PC-3 (cell line): ENCODE measurements around the gene GGACT. TPM values are rescaled to one million over a fixed set of nuclear protein-coding genes. Genes with fewer than 3 reads are reported as not detected.

Source experiments
- ATAC-seq: fragments of 200-7000 bp; cut with Tn5 transposase; 2 replicates; pipeline ENCODE4 v1.9.1; 2020; ENCODE audit warnings: mild to moderate bottlenecking, moderate library complexity
- BruUV-seq: library from RNA; stranded (reverse); fragments of 400-500 nt; replicated peaks from 2 replicates; lab custom pipeline; 2021; lab: Mats Ljungman, UMichigan
- CTCF ChIA-PET: fragments of 300-600 bp; sonication (Branson Sonifier 250); formaldehyde crosslinking; loops from one replicate; lab custom pipeline; 2022; ENCODE audit warnings: antibody characterized with exemption; lab: Charles Lee
- POLR2A ChIA-PET: fragments of 300-600 bp; sonication (Branson Sonifier 250); formaldehyde crosslinking; loops from one replicate; lab custom pipeline; 2022; ENCODE audit warnings: antibody characterized with exemption; ENCODE audit not compliant: unreplicated experiment; lab: Charles Lee
- DNase-seq: peaks from one replicate; pipeline ENCODE4 v3.0.0-alpha.2; 2015
- H2AFZ ChIP-seq: fragments of 300-600 bp; sonication (generic); 2 replicates; pipeline ENCODE4 v1.6.0; 2016; ENCODE audit warnings: antibody characterized with exemption, low read length
- H3F3A ChIP-seq: fragments of 300-600 bp; sonication (generic); one replicate; pipeline ENCODE4 v1.6.0; 2017; ENCODE audit warnings: antibody characterized with exemption, low read length, control low read depth, mild to moderate bottlenecking; ENCODE audit not compliant: unreplicated experiment
- H3K27ac ChIP-seq: fragments of 300-600 bp; sonication (generic); 2 replicates; pipeline ENCODE4 v1.5.1; 2016; ENCODE audit warnings: mild to moderate bottlenecking, low read length
- H3K27me3 ChIP-seq: fragments of 300-600 bp; sonication (generic); 2 replicates; pipeline ENCODE4 v1.6.1; 2016; ENCODE audit warnings: low read length, mixed read lengths
- H3K36me3 ChIP-seq: fragments of 300-600 bp; sonication (generic); 2 replicates; pipeline ENCODE4 v1.6.1; 2016; ENCODE audit warnings: low read depth, mixed run types, low read length, mixed read lengths
- H3K4me1 ChIP-seq: fragments of 300-600 bp; sonication (generic); 2 replicates; pipeline ENCODE4 v1.5.1; 2016; ENCODE audit warnings: low read length; ENCODE audit not compliant: insufficient read depth
- H3K4me2 ChIP-seq: fragments of 300-600 bp; sonication (generic); 2 replicates; pipeline ENCODE4 v1.6.0; 2016; ENCODE audit warnings: low read length
- H3K4me3 ChIP-seq: fragments of 300-600 bp; sonication (generic); 2 replicates; pipeline ENCODE4 v1.5.1; 2016; ENCODE audit warnings: mild to moderate bottlenecking, low read length, mixed read lengths
- H3K79me2 ChIP-seq: fragments of 300-600 bp; sonication (generic); 2 replicates; pipeline ENCODE4 v1.6.1; 2017; ENCODE audit warnings: low read length, mixed read lengths
- H3K9ac ChIP-seq: fragments of 300-600 bp; sonication (generic); 2 replicates; pipeline ENCODE4 v1.6.0; 2016; ENCODE audit warnings: mild to moderate bottlenecking, low read length
- H3K9me2 ChIP-seq: fragments of 300-600 bp; sonication (generic); replicated peaks from 2 replicates; pipeline ENCODE4 v1.6.1; 2016; ENCODE audit warnings: mixed run types, low read length, mixed read lengths
- H3K9me3 ChIP-seq: fragments of 300-600 bp; sonication (generic); 2 replicates; pipeline ENCODE4 v1.6.1; 2016; ENCODE audit warnings: low read length, mixed read lengths
- H4K20me1 ChIP-seq: fragments of 300-600 bp; sonication (generic); 2 replicates; pipeline ENCODE4 v1.6.1; 2016; ENCODE audit warnings: low read length, mixed read lengths
- EZH2 ChIP-seq: fragments of 300-600 bp; sonication (generic); IDR thresholded peaks from one replicate; pipeline ENCODE4 v1.6.1; 2017; ENCODE audit warnings: antibody characterized with exemption, mild to moderate bottlenecking, low read length; ENCODE audit not compliant: unreplicated experiment
- EZH2phosphoT487 ChIP-seq: fragments of 300-600 bp; sonication (generic); IDR thresholded peaks from 2 replicates; pipeline ENCODE4 v1.6.1; 2018; ENCODE audit warnings: mild to moderate bottlenecking, antibody characterized with exemption, low read length, borderline replicate concordance
- intact Hi-C: fragments of 100-400 bp; cut with micrococcal nuclease; formaldehyde crosslinking; loops from 2 replicates; pipeline ENCODE4 v1.9.0; 2023
- total RNA-seq: library from RNA; depleted of rRNA; stranded (reverse); fragments of >200 nt; gene quantifications from 2 replicates; pipeline ENCODE4 v1.2.3, GENCODE V29; 2014
- TF ChIP-seq, protein P1 (sequence below): fragments of 300-600 bp; sonication (generic); conservative IDR thresholded peaks from 2 replicates; pipeline ENCODE4 v1.5.1; 2017; ENCODE audit warnings: antibody characterized with exemption, low read depth, mild to moderate bottlenecking, low read length

The GGACT gene
- total RNA-seq, 1 experiment from 2014 or later: 0.77 TPM

DNA sequence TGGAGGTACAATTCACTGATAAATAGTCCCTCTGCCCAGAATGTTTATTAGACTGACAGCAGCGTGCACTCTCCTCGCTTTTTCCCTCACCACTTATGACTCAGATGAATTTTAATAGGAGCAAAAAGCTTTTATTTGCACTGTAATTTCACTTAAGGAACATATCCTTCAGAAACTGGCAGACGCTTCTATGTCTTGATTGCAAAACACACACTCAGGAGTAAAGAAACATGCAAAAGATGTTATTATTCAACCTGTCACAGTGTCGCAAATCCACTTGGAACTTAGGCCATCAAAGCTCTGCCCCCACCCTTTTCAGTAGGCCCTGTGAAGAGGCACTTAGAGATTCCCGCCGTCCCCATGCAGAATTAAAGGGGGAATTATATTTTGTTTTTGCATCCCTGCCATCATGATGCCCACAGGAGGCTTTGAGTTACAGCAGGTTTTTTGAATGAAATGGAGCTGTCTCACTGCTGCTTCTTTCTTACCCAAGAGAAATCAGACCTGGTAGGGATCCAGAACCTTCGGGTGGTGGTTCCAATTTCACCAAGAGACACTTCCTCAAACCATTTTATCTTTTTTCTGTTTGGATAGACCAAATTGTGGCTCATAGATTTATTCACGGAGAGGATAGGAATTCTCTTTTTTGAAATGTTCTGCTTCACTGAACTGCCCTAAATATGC, 74.5 kb downstream of the GGACT start:
- peak; percentile 70 for ATAC-seq
- POLR2A ChIA-PET: interaction anchor here (0.6 kb wide), 1 partner anchor 277 kb away, joined by 4 read pairs; no protein-coding TSS in a partner anchor

DNA sequence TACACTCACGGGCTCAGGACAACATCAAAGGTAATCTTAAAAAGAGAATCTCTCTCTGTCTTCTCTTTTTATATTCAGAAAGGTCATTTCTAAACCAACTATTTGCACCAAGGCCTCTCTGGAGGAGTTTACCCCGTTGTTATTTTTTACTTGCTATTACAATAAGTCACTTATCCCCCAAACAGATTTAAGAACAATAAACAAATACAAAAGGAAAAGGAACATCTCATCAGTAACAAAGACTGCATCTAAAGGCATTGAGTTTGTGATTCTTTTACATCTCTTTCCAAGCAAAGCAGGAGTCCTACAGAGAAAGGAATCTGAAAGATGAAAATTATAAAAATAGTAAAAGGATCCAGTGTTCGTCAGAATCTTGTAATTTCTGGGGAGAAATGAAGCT, 75.4 kb downstream of the GGACT start:
- TF ChIP-seq, protein P1, sequence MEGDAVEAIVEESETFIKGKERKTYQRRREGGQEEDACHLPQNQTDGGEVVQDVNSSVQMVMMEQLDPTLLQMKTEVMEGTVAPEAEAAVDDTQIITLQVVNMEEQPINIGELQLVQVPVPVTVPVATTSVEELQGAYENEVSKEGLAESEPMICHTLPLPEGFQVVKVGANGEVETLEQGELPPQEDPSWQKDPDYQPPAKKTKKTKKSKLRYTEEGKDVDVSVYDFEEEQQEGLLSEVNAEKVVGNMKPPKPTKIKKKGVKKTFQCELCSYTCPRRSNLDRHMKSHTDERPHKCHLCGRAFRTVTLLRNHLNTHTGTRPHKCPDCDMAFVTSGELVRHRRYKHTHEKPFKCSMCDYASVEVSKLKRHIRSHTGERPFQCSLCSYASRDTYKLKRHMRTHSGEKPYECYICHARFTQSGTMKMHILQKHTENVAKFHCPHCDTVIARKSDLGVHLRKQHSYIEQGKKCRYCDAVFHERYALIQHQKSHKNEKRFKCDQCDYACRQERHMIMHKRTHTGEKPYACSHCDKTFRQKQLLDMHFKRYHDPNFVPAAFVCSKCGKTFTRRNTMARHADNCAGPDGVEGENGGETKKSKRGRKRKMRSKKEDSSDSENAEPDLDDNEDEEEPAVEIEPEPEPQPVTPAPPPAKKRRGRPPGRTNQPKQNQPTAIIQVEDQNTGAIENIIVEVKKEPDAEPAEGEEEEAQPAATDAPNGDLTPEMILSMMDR: no peak
- TF ChIP-seq EZH2phosphoT487: no peak
- TF ChIP-seq EZH2: no peak
- Histone ChIP-seq H3K79me2 (no peaks in the 10 kb centered on the region), H2AFZ (no peak overlapping the region), H3K36me3 (no peaks in the 10 kb centered on the region; the same call in 1 of the 2 replicates), H3F3A (no peaks in the 10 kb centered on the region), H3K4me2 (no peak overlapping the region), H3K9me2 (no peaks in the 10 kb centered on the region), H3K9ac (no peak overlapping the region), H3K4me3 (no peak overlapping the region), H3K4me1 (peaks cover 4% of the 10 kb centered on the region; the same call in 1 of the 2 replicates), H4K20me1 (no peaks in the 10 kb centered on the region), H3K27me3 (no peaks in the 10 kb centered on the region), H3K27ac (no peak overlapping the region), H3K9me3 (no peaks in the 10 kb centered on the region)
- intact Hi-C loops: loop anchor here (5.0 kb wide), 3 partner anchors 166 to 856 kb away; no protein-coding TSS in a partner anchor
- DNase-seq (no peak), ATAC-seq (no peak)
- POLR2A ChIA-PET: no interaction called here
- CTCF ChIA-PET: no interaction called here
- BruUV-seq: no TSS peak

More for the DNA sequence above, 74.5 kb downstream of the GGACT start:
- Histone ChIP-seq H3K36me3 (no peaks in the 10 kb centered on the region; the same call in 1 of the 2 replicates), H3K9me2 (no peaks in the 10 kb centered on the region), H3K4me3 (no peak overlapping the region), H3K9ac (no peak overlapping the region), H3K27ac (no peak overlapping the region), H3K9me3 (no peaks in the 10 kb centered on the region), H3K79me2 (no peaks in the 10 kb centered on the region), H3K4me2 (no peak overlapping the region; the same call in 1 of the 2 replicates), H4K20me1 (no peaks in the 10 kb centered on the region), H3F3A (no peaks in the 10 kb centered on the region), H2AFZ (no peak overlapping the region), H3K4me1 (peaks cover 4% of the 10 kb centered on the region; the same call in 1 of the 2 replicates), H3K27me3 (no peaks in the 10 kb centered on the region)
- intact Hi-C loops: loop anchor here (1.0 to 5.0 kb wide), 6 partner anchors 71 to 857 kb away; no protein-coding TSS in a partner anchor
- CTCF ChIA-PET: interaction anchor here (0.5 to 1.7 kb wide), 5 partner anchors 66 to 858 kb away, joined by 3 to 6 read pairs (median 4); no protein-coding TSS in a partner anchor
- peak; percentile 9 for DNase-seq
- BruUV-seq: no TSS peak
- TF ChIP-seq EZH2: no peak
- TF ChIP-seq, protein P1: no peak
- TF ChIP-seq EZH2phosphoT487: no peak

DNA sequence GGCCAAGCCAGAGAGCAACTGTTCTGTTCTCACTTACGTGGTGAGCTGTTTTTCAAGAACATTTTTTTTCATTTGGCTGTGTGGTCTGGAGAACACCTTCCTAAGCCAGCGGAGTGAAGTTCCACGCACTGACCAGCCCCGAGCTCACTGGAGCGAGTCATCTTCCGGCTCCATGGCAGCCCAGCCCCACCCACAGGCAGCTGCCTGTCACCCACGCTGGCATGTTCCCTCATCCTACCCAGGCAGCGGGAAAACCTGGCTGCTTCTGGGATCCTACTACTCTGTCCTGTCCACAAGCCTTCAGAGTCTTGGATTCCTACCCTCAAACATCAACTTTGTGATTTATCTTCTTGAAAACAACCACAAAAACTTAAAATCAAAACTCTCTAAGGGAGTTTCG, 76.2 kb downstream of the GGACT start:
- Histone ChIP-seq H3K9ac (no peak overlapping the region), H3K79me2 (no peaks in the 10 kb centered on the region), H3K4me2 (no peak overlapping the region), H3K9me2 (no peaks in the 10 kb centered on the region), H3K9me3 (no peaks in the 10 kb centered on the region), H3K36me3 (no peaks in the 10 kb centered on the region; the same call in 1 of the 2 replicates), H3K27me3 (no peaks in the 10 kb centered on the region), H3K27ac (no peak overlapping the region), H3K4me3 (no peak overlapping the region), H2AFZ (no peak overlapping the region), H4K20me1 (no peaks in the 10 kb centered on the region), H3F3A (no peaks in the 10 kb centered on the region), H3K4me1 (peaks cover 4% of the 10 kb centered on the region; the same call in 1 of the 2 replicates)
- DNase-seq (no peak), ATAC-seq (peak; percentile 37; the same call in 1 of the 2 replicates)
- POLR2A ChIA-PET: interaction anchor here (0.5 kb wide), 1 partner anchor 536 kb away, joined by 5 read pairs; no protein-coding TSS in a partner anchor
- intact Hi-C loops: loop anchor here (5.0 kb wide), 3 partner anchors 165 to 855 kb away; no protein-coding TSS in a partner anchor
- TF ChIP-seq, protein P1: no peak
- no peak for TF ChIP-seq EZH2phosphoT487
- CTCF ChIA-PET: no interaction called here
- BruUV-seq: no TSS peak
